T-helper 17 cell (primary cell): ENCODE data around the gene TMEM63C. TPM values are rescaled to one million over a fixed set of nuclear protein-coding genes. Genes with fewer than 3 reads are reported as not detected.

ENCODE experiments used
- ATAC-seq: fragments of 150-1000 bp; cut with Tn5 transposase; 2 replicates; pipeline ENCODE4 v1.10.0; 2021; ENCODE audit warnings: mild to moderate bottlenecking, moderate library complexity
- DNase-seq, 3 donors: peaks; one replicate each; pipeline versions ENCODE4 v3.0.0 to v3.0.0-alpha.2; 2020 to 2021
- H3K9me3 ChIP-seq: one replicate; pipeline ENCODE4 v1.7.0; 2013; ENCODE audit warnings: low read length, mild to moderate bottlenecking; ENCODE audit not compliant: control insufficient read depth, poor library complexity, severe bottlenecking
- H3K27ac Mint-ChIP-seq: one replicate; pipeline ENCODE4 v1.8.0; 2022; ENCODE audit warnings: mild to moderate bottlenecking, moderate library complexity, mixed read lengths
- H3K27me3 Mint-ChIP-seq: one replicate; pipeline ENCODE4 v1.8.0; 2022; ENCODE audit warnings: mixed read lengths
- H3K36me3 Mint-ChIP-seq: one replicate; pipeline ENCODE4 v1.8.0; 2022; ENCODE audit warnings: low read depth, mixed read lengths
- H3K4me1 Mint-ChIP-seq: one replicate; pipeline ENCODE4 v1.8.0; 2022; ENCODE audit warnings: mild to moderate bottlenecking, mixed read lengths
- H3K4me3 Mint-ChIP-seq: one replicate; pipeline ENCODE4 v1.8.0; 2022; ENCODE audit warnings: mild to moderate bottlenecking, moderate library complexity, mixed read lengths
- total RNA-seq, 4 donors: library from RNA in 2 of 4; stranded (reverse) in 2 of 4; gene quantifications; one replicate each; pipeline ENCODE4 v1.2.3 and lab custom pipeline; 2022 to 2026

TMEM63C gene
- total RNA-seq, 2 donors from 2014 or later = 0.65 to 1.1 TPM

GRCh38 chr14:77301103-77301502, 119.5 kb downstream of the TMEM63C start:
- Mint-ChIP-seq H3K4me1 (peaks cover 14% of the 10 kb centered on the region), H3K27me3 (no peaks in the 10 kb centered on the region), H3K36me3 (peaks cover 20% of the 10 kb centered on the region), H3K4me3 (no peak overlapping the region), H3K27ac (peak overlapping the region; percentile 51)
- no peaks in the 10 kb centered on the region for H3K9me3 ChIP-seq
- DNase-seq (peak in 2 of 3 donors; percentile 18 to 32), ATAC-seq (no peak)

GRCh38 chr14:77302926-77303325, 121.3 kb downstream of the TMEM63C start:
- Mint-ChIP-seq H3K27ac (no peak overlapping the region), H3K4me3 (no peak overlapping the region), H3K36me3 (peaks cover 12% of the 10 kb centered on the region), H3K27me3 (no peaks in the 10 kb centered on the region), H3K4me1 (peaks cover 12% of the 10 kb centered on the region)
- ATAC-seq = peak; percentile 57
- no peaks in the 10 kb centered on the region for H3K9me3 ChIP-seq
- no peak for DNase-seq

GRCh38 chr14:77303417-77304156, 122.0 kb downstream of the TMEM63C start:
- peak; percentile 54 for ATAC-seq
- H3K4me3 Mint-ChIP-seq = peak overlapping the region; percentile 41
- H3K27ac Mint-ChIP-seq = no peak overlapping the region
- no peaks in the 10 kb centered on the region for H3K27me3 Mint-ChIP-seq
- no peaks in the 10 kb centered on the region for H3K9me3 ChIP-seq
- H3K4me1 Mint-ChIP-seq = peaks cover 6% of the 10 kb centered on the region
- peaks cover 9% of the 10 kb centered on the region for H3K36me3 Mint-ChIP-seq
- DNase-seq = no peak

DNA sequence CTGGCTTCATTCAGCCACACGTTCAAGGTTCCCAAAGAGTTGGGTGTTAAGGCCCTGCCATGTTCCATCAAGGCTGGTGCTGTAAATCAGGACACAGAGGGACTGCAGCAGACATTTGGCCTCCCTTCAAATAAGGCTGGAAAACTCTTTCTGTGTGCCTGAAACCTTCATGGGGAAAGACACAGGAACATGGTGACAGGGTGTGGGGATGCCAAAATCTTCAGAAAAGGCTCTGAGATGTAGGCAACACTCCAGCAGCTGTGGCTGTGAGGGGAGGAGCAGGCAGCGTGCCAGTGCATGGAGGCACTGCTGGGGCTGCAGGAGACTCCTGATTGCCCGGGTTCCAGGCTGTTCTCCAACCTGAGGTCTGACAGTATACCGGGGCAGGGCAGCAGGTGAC, 124.1 kb downstream of the TMEM63C start:
- DNase-seq = no peak
- no peaks in the 10 kb centered on the region for H3K27me3 Mint-ChIP-seq
- no peak overlapping the region for H3K4me3 Mint-ChIP-seq
- no peak for ATAC-seq
- peaks cover 8% of the 10 kb centered on the region for H3K36me3 Mint-ChIP-seq
- H3K27ac Mint-ChIP-seq = no peak overlapping the region
- no peaks in the 10 kb centered on the region for H3K9me3 ChIP-seq
- peaks cover 6% of the 10 kb centered on the region for H3K4me1 Mint-ChIP-seq

- Mint-ChIP-seq H3K4me1 (peaks cover 6% of the 10 kb centered on the region), H3K27me3 (no peaks in the 10 kb centered on the region), H3K4me3 (no peak overlapping the region), H3K36me3 (peaks cover 8% of the 10 kb centered on the region), H3K27ac (no peak overlapping the region)
- H3K9me3 ChIP-seq = no peaks in the 10 kb centered on the region
- DNase-seq (no peak), ATAC-seq (no peak)
These were observed 124.8 kb downstream of the TMEM63C start for GRCh38 chr14:77306416-77306815.

DNA sequence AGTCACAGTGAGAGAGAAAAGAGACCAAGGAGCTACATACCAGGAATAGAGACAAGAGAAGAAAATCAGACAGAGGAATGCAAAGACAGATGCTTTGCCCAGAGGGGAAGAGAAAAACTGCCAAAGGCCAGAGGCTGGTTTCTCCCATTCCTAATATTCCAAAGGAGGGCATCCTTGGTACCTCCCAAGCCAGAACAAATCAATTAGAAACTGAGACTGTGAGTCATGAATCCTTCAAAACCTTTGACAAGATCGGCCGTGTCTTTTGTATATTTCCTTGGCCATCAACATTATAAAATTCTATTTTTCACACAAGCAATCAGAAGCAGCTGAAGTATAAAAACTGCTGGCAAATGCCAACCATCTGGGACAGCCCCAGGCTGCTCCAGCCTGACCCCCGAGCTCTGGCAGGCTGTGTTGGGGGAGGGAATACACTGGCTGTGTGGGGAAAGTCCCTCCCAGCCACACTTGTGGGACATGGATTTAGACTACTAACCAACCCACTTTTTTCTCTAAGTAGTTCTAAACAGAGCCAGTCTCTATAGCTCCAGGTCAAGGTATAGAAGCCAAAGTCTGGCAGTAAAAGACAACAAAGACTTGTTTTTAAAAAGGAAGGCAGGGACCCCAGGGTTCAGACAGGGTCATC, 125.4 kb downstream of the TMEM63C start:
- no peaks in the 10 kb centered on the region for H3K9me3 ChIP-seq
- Mint-ChIP-seq H3K27ac (no peak overlapping the region), H3K4me3 (no peak overlapping the region), H3K36me3 (peaks cover 8% of the 10 kb centered on the region), H3K4me1 (peaks cover 6% of the 10 kb centered on the region), H3K27me3 (no peaks in the 10 kb centered on the region)
- ATAC-seq (peak; percentile 49), DNase-seq (no peak)

Other genes starting within 250 kb of the TMEM63C start
- 10 to 100 TPM; 41.9 to 51.7 TPM for gene IRF2BPL, start 153.1 kb upstream of the TMEM63C start, total RNA-seq
- 10 to 100 TPM; 11.2 to 13.4 TPM for gene CIPC, start 83.5 kb upstream of the TMEM63C start, total RNA-seq
- not detected for gene ZDHHC22, start 40.0 kb upstream of the TMEM63C start, total RNA-seq
- gene NGB, start 89.4 kb downstream of the TMEM63C start, total RNA-seq = not detected
- gene POMT2, start 139.1 kb downstream of the TMEM63C start, total RNA-seq = 10 to 100 TPM in 1 of 2 donors, 1 to 10 TPM in 1; 8.8 to 11.4 TPM
- 1 to 10 TPM; 5.5 to 7.5 TPM for gene GSTZ1, start 139.2 kb downstream of the TMEM63C start, total RNA-seq
- gene TMED8, start 195.3 kb downstream of the TMEM63C start, total RNA-seq = 10 to 100 TPM; 13.2 to 16.0 TPM
- under 1 TPM; 0.26 to 0.32 TPM for gene SAMD15, start 195.6 kb downstream of the TMEM63C start, total RNA-seq
- gene NOXRED1, start 241.7 kb downstream of the TMEM63C start, total RNA-seq = under 1 TPM in 1 of 2 donors, not detected in 1; 0.22 TPM